Stimulated activated CD4-positive, alpha-beta T cell treated with anti-CD3 and anti-CD28 coated beads, Interleukin-1b, Interleukin-23, amount 100 ng/mL, for 24 hours (primary cell): ENCODE results near the gene ZCCHC14.
"Not testable (repeated sequence)": the region's sequence is repeated elsewhere in the genome, so short reads cannot be mapped to it uniquely, and the experiment has no call there.

Experiments
- DNase-seq, 4 experiments: peaks; one replicate each; pipeline ENCODE4 v3.0.0-alpha.2; 2020; ENCODE audit warnings: low read depth in 4 of 4, low spot score in 1 of 4

The ZCCHC14 gene

DNA sequence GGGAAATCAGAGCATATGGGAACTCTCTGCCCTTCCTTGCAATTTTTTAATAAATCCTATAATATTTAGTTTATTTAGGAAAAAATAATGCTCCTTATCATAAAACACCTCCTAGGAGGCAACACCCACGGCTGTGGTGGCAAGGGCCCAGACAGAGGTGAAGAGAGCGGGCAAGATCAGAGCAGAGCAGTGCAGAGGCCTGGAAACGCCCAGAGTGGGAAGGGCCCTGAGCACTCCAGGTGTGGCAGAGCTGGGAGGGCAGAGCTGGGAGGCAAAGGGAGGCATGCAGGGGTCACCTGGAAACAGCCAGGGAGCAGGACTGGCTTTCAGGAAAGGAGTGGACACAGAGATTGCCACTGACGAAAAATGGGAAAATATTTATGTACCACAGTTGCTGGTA lies 126.5 kb downstream of the ZCCHC14 start:
- DNase-seq, result no peak

- DNase-seq, result no peak
Measured at GRCh38 chr16:87365021-87365713, 127.7 kb downstream of the ZCCHC14 start.

DNA sequence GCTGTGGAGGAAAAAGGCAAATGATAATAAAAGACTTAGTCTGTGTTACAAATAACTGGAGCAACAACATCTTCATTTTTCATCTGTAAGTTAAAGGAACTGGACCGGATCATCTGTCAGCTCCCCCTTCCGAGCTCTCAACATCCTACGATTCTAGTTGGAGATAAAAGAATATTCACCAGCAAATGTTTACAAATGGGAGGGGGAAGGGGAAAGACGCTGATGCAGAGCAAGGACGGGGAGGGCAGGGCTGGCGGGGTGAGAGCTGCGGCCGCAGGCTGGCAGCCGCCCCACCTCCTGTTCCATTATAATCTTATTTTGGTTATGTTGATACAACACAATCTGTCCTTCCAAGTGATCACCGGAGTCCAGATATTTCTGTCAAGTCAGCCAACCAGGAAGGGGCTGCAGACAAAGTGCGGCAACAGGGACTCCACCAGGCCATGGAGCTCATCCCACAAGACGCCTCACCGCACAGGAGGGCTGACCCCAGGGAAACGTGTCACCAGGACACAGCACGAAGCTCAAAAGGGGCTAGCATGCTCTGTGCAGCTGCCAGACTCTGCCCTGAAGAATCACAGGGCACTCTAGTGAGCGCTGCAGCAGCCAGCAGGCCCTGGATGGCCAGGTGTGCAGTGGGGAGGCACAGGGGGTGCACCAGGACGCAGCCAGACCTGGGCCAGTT lies 128.9 kb downstream of the ZCCHC14 start:
- no peak for DNase-seq

DNA sequence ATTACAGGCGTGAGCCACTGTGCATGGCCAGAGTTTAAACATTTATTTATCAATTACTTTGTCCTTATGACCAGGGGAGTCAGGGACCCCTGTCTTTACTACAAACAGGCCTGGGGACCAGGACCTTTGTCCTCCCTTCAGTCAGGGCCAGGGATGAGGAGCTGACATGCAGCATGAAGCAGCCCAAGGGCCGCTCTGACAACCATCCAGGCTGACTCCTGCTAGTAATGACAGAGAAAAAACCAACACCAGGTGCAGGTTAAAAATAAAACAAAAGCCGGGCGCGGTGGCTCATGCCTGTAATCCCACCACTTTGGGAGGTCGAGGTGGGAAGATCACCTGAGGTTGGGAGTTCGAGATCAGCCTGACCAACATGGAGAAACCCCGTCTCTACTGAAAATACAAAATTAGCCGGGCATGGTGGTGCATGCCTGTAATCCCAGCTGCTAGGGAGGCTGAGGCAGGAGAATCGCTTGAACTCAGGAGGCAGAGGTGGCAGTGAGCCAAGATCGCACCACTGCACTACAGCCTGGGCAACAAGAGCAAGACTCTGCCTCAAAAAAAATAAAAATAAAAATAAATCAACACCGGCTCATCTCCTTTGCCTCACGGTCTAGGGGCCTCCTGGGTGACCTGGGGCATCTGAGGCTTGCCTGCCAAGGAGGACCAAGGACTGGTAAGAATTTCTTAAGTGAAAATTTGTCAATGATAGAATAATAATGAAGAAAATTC lies 129.8 kb downstream of the ZCCHC14 start:
- not testable (repeated sequence) for DNase-seq

DNA sequence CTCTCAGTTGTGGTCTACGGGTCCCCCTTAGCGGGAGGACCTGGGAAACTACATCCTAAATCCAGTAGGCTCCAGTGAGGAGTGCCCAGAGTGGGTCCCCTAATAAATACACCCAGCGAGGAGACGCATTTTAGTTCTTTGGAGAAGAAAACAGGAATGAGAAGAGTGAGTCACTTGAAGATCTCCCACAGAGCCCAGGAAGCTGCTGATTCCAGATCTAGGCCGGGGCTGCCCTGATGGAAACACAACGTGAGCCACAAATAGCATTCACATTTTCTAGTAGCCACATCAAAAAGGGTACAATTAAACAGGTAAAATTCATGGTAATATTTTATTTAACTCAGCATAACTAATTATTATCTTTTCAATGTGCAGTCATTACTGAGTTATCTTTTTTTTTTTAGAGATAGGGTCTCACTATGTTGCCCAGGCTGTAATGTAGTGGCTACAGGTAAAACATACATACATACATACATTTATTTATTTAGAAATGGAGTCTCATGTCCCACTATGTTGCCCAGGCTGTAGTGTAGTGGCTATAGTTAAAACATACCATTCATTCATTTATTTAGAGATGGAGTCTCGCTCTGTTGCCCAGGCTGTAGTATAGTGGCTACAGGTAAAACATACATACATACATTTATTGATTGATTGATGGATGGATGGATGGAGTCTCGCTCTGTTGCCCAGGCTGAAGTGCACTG lies 130.8 kb downstream of the ZCCHC14 start:
- DNase-seq, result no peak

DNA sequence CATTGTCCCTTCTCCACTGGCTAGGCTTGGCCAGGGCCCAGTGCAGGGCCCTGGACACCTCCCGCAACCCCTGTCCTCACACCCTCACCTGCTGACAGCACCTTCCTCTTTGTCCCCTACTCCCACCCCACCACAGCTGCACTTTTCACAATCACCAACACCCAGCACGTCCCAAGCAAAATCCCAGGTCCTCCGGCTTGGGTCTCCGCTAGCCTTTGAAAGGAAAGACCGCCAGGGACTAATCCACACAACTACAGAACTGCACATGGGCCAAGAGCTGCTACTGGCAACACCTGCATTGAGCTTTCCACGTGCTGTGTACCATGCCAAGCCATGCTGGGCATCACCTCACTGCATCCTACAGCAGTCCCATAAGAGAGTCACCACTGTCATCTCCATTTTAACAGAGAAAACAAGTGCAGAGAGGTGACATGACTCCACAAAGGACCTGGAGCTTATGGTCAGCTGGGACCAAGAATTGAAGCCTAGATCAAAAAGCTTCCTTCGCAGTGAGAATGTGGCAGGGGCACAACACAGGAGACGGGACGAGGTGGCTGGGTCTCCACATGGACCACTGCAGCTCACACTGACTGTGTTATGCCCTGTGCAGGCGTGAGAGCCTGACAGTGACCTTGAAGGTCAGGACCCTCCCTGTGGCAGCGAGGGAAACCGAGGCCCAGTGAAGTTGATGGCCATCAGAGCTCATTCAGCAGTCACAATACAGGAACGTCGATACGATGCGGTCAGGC lies 131.8 kb downstream of the ZCCHC14 start:
- DNase-seq, result no peak

GRCh38 chr16:87359121-87359520 lies 133.7 kb downstream of the ZCCHC14 start:
- DNase-seq, result no peak

GRCh38 chr16:87358696-87359095 lies 134.1 kb downstream of the ZCCHC14 start:
- no peak for DNase-seq

GRCh38 chr16:87358250-87358649 lies 134.6 kb downstream of the ZCCHC14 start:
- DNase-seq, result no peak

DNA sequence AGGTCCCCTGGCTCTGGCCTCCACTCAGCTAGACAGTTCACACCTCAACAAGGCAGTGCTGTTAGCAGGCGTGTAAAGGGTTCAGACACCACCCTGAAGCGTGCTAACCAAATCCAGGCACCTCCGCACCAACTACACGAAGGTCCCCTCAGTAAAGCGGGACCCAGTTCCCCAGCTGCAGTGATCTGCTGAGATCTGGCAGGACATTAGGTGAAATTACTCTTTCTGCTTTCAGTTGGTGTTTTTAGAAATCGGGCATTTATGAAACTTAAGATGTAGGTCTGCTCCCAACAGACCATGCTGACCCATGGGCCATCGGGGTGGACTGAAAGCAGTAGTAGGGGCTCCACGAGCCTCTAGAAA lies 136.4 kb downstream of the ZCCHC14 start:
- DNase-seq, result no peak
